IMR-90 (cell line): ENCODE measurements around the gene SLC1A1.

Experiments
- MAZ ChIP-seq: IDR thresholded peaks from 2 replicates; pipeline ENCODE4 v1.6.1; 2012; ENCODE audit warnings: low read depth, mild to moderate bottlenecking, low read length, improper control_type of control experiment, moderate library complexity, borderline replicate concordance
- MXI1 ChIP-seq: IDR thresholded peaks from 2 replicates; pipeline ENCODE4 v1.6.1; 2012; ENCODE audit warnings: low read depth, mild to moderate bottlenecking, low read length, moderate library complexity, borderline replicate concordance
- POLR2A ChIP-seq: IDR thresholded peaks from 2 replicates; pipeline ENCODE4 v1.6.1; 2012; ENCODE audit warnings: mild to moderate bottlenecking, low read depth, low read length
- SMC3 ChIP-seq: fragments of 150-350 bp; IDR thresholded peaks from 2 replicates; pipeline ENCODE4 v1.6.1; 2016; ENCODE audit warnings: low read depth, mild to moderate bottlenecking, antibody characterized with exemption, low read length, moderate library complexity
- TF ChIP-seq, protein P1 (sequence below): fragments of 150-350 bp; IDR thresholded peaks from 2 replicates; pipeline ENCODE4 v1.6.1; 2017; ENCODE audit warnings: mild to moderate bottlenecking, antibody characterized with exemption, low read length, low read depth
- TF ChIP-seq, protein P2 (sequence below): conservative IDR thresholded peaks from 2 replicates; pipeline ENCODE4 v1.5.1; 2012; ENCODE audit warnings: mild to moderate bottlenecking, low read depth, low read length, improper control_type of control experiment
- TF ChIP-seq, protein P3 (sequence below): fragments of 150-350 bp; IDR thresholded peaks from 2 replicates; pipeline ENCODE4 v1.6.1; 2016; ENCODE audit warnings: low read depth, mild to moderate bottlenecking, low read length, moderate library complexity, borderline replicate concordance

DNA sequence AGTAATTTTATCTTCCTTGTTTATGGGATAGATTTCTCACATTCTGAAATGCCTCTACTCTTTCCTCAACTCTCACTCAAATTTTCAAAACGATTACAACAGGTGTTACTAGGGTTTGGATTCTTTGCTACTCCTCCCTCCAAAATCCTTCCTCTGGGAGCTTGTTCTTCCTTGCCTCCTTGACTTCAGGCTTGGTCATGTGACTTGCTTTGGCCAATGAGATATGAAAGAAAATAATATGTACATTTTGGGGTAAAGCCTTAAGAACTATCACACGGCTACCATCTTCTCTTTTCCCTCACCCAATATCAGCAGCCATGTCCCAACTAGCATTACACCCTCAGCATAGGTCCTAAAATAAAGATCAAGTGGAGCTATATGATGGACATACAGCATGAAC lies 28.8 kb upstream of the SLC1A1 start:
- TF ChIP-seq SMC3: no peak
- TF ChIP-seq, protein P1, sequence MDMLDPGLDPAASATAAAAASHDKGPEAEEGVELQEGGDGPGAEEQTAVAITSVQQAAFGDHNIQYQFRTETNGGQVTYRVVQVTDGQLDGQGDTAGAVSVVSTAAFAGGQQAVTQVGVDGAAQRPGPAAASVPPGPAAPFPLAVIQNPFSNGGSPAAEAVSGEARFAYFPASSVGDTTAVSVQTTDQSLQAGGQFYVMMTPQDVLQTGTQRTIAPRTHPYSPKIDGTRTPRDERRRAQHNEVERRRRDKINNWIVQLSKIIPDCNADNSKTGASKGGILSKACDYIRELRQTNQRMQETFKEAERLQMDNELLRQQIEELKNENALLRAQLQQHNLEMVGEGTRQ: no peak
- TF ChIP-seq, protein P2, sequence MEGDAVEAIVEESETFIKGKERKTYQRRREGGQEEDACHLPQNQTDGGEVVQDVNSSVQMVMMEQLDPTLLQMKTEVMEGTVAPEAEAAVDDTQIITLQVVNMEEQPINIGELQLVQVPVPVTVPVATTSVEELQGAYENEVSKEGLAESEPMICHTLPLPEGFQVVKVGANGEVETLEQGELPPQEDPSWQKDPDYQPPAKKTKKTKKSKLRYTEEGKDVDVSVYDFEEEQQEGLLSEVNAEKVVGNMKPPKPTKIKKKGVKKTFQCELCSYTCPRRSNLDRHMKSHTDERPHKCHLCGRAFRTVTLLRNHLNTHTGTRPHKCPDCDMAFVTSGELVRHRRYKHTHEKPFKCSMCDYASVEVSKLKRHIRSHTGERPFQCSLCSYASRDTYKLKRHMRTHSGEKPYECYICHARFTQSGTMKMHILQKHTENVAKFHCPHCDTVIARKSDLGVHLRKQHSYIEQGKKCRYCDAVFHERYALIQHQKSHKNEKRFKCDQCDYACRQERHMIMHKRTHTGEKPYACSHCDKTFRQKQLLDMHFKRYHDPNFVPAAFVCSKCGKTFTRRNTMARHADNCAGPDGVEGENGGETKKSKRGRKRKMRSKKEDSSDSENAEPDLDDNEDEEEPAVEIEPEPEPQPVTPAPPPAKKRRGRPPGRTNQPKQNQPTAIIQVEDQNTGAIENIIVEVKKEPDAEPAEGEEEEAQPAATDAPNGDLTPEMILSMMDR: no peak
- TF ChIP-seq, protein P3, sequence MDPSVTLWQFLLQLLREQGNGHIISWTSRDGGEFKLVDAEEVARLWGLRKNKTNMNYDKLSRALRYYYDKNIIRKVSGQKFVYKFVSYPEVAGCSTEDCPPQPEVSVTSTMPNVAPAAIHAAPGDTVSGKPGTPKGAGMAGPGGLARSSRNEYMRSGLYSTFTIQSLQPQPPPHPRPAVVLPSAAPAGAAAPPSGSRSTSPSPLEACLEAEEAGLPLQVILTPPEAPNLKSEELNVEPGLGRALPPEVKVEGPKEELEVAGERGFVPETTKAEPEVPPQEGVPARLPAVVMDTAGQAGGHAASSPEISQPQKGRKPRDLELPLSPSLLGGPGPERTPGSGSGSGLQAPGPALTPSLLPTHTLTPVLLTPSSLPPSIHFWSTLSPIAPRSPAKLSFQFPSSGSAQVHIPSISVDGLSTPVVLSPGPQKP: no peak
- TF ChIP-seq MAZ: no peak
- no peak for TF ChIP-seq POLR2A
- no peak for TF ChIP-seq MXI1
